Mesenchymal stem cell (in vitro differentiated cells and primary cell): ENCODE results near the gene LRRC66.

Experiments
- DNase-seq: peaks from one replicate; pipeline ENCODE4 v3.0.0-alpha.2; 2013
- H2AFZ ChIP-seq: one replicate; pipeline ENCODE4 v1.6.1; 2013; ENCODE audit warnings: low read depth, mild to moderate bottlenecking, control low read depth, inconsistent platforms, low read length, moderate library complexity
- H2AK5ac ChIP-seq: 2 replicates; pipeline ENCODE4 v1.6.1; 2013; ENCODE audit warnings: low read length, moderate library complexity, mild to moderate bottlenecking, inconsistent platforms; ENCODE audit not compliant: severe bottlenecking
- H2BK120ac ChIP-seq: one replicate; pipeline ENCODE4 v1.6.1; 2013; ENCODE audit warnings: low read depth, mild to moderate bottlenecking, inconsistent platforms, low read length, moderate library complexity
- H2BK12ac ChIP-seq, 2 experiments: one replicate each; pipeline ENCODE4 v1.6.1; 2013; ENCODE audit warnings: inconsistent platforms in 2 of 2, low read length in 2 of 2, mild to moderate bottlenecking in 2 of 2, moderate library complexity in 2 of 2, control low read depth in 1 of 2
- H2BK15ac ChIP-seq: one replicate; pipeline ENCODE4 v1.6.1; 2013; ENCODE audit warnings: mild to moderate bottlenecking, low read depth, inconsistent platforms; ENCODE audit not compliant: poor library complexity, severe bottlenecking
- H2BK5ac ChIP-seq: 2 replicates; pipeline ENCODE4 v1.6.1; 2013; ENCODE audit warnings: low read depth, mild to moderate bottlenecking, low read length, control low read depth, inconsistent platforms; ENCODE audit not compliant: poor library complexity, severe bottlenecking
- H3K14ac ChIP-seq, 2 experiments: one replicate each; pipeline ENCODE4 v1.6.1; 2013; ENCODE audit warnings: inconsistent platforms in 2 of 2, low read length in 2 of 2, control low read depth in 1 of 2, mild to moderate bottlenecking in 1 of 2, moderate library complexity in 1 of 2
- H3K18ac ChIP-seq, 2 experiments: one replicate each; pipeline ENCODE4 v1.6.1; 2013; ENCODE audit warnings: inconsistent platforms in 2 of 2, low read length in 2 of 2, control low read depth in 1 of 2, low read depth in 1 of 2, mild to moderate bottlenecking in 1 of 2
- H3K23ac ChIP-seq, 2 experiments: one replicate each; pipeline ENCODE4 v1.6.1; 2013; ENCODE audit warnings: inconsistent platforms in 2 of 2, low read length in 2 of 2, mild to moderate bottlenecking in 2 of 2, moderate library complexity in 2 of 2, control low read depth in 1 of 2
- H3K27ac ChIP-seq: 2 replicates; pipeline ENCODE4 v1.5.1; 2013; ENCODE audit warnings: mild to moderate bottlenecking, moderate library complexity, low read length, control low read depth, inconsistent platforms; ENCODE audit not compliant: poor library complexity, severe bottlenecking
- H3K27me3 ChIP-seq, 2 experiments: 2 replicates each; pipeline versions ENCODE4 v1.6.1 to v1.7.0; 2013; ENCODE audit warnings: low read length in 2 of 2, mild to moderate bottlenecking in 2 of 2, moderate library complexity in 2 of 2, control low read depth in 1 of 2, inconsistent platforms in 1 of 2; ENCODE audit not compliant: control insufficient read depth in 1 of 2, insufficient read depth in 1 of 2
- H3K36me3 ChIP-seq, 2 experiments: 2 replicates each; pipeline versions ENCODE4 v1.6.1 to v1.7.0; 2013; ENCODE audit warnings: low read length in 2 of 2, control low read depth in 1 of 2, inconsistent platforms in 1 of 2, low read depth in 1 of 2, mild to moderate bottlenecking in 1 of 2; ENCODE audit not compliant: insufficient read depth in 2 of 2, control insufficient read depth in 1 of 2
- H3K4ac ChIP-seq, 2 experiments: one replicate each; pipeline ENCODE4 v1.6.1; 2013; ENCODE audit warnings: inconsistent platforms in 2 of 2, low read length in 2 of 2, mild to moderate bottlenecking in 2 of 2, moderate library complexity in 2 of 2, control low read depth in 1 of 2, low read depth in 1 of 2
- H3K4me1 ChIP-seq: 2 replicates; pipeline ENCODE4 v1.6.1; 2013; ENCODE audit warnings: low read depth, low read length, control low read depth; ENCODE audit not compliant: control insufficient read depth, insufficient read depth
- H3K4me2 ChIP-seq: 2 replicates; pipeline ENCODE4 v1.6.1; 2013; ENCODE audit warnings: low read length, mild to moderate bottlenecking, inconsistent platforms; ENCODE audit not compliant: poor library complexity, severe bottlenecking
- H3K4me3 ChIP-seq, 2 experiments: 2 replicates each; pipeline versions ENCODE4 v1.5.1 to v1.7.0; 2013; ENCODE audit warnings: low read length in 2 of 2, mild to moderate bottlenecking in 2 of 2, control low read depth in 1 of 2, low read depth in 1 of 2; ENCODE audit not compliant: insufficient read depth in 1 of 2
- H3K79me1 ChIP-seq: replicated peaks from 2 replicates; pipeline ENCODE4 v1.6.1; 2013; ENCODE audit warnings: mild to moderate bottlenecking, control low read depth, low read length, inconsistent platforms; ENCODE audit not compliant: poor library complexity, severe bottlenecking
- H3K9ac ChIP-seq: 2 replicates; pipeline ENCODE4 v1.7.0; 2013; ENCODE audit warnings: mild to moderate bottlenecking, low read length, moderate library complexity
- H3K9me3 ChIP-seq: 2 replicates; pipeline ENCODE4 v1.7.0; 2013; ENCODE audit warnings: mild to moderate bottlenecking, low read length; ENCODE audit not compliant: control insufficient read depth
- H4K8ac ChIP-seq: one replicate; pipeline ENCODE4 v1.6.1; 2013; ENCODE audit warnings: inconsistent platforms, mild to moderate bottlenecking, low read length, moderate library complexity
- H4K91ac ChIP-seq: one replicate; pipeline ENCODE4 v1.6.1; 2013; ENCODE audit warnings: mild to moderate bottlenecking, low read length, inconsistent platforms
- WGBS: methylation state at CpG from one replicate; pipeline ENCODE4 v1.1.7; 2013; ENCODE audit warnings: mixed read lengths; 5-methylcytosine and 5-hydroxymethylcytosine counted together

The LRRC66 gene

DNA sequence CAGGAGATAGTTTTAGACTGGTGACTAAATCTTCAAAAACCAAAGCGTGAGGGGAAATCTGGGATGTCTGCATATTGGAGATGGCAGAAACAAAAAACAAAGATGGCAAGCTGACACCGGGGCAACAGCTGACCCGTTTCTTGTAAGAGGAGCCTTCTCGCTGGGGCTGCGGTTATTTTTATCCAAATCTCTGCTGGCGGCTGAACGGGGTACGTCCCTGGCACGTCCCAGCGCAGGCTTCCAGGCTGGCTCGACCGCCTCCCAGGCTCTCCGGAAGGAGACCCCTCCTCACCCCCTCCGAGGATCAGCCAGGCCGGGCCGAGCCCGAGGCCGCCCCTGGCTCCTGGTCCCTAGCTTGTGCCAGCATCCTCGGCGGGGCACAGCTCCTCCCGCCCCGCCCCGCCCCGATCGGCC, 17.5 kb upstream of the LRRC66 start:
- peaks cover 6% of the 10 kb centered on the region for H3K79me1 ChIP-seq
- peak overlapping the region; percentile 56 for H3K4me2 ChIP-seq
- no peak overlapping the region for H2AK5ac ChIP-seq
- H2BK12ac ChIP-seq = no peak overlapping the region
- no peak overlapping the region for H2BK5ac ChIP-seq
- peak overlapping the region in 1 of 2 experiments; percentile 95 for H3K4ac ChIP-seq
- peaks cover 12 to 13% of the 10 kb centered on the region in 2 experiments for H3K27me3 ChIP-seq
- peak overlapping the region; percentile 79 to 89 for H3K4me3 ChIP-seq
- peak overlapping the region; percentile 74 to 97 for H3K18ac ChIP-seq
- peak overlapping the region; percentile 89 for H3K9ac ChIP-seq
- 2% methylated on average over 12 of the region's 25 CpGs for WGBS
- no peak overlapping the region for H3K23ac ChIP-seq
- H4K91ac ChIP-seq = no peak overlapping the region
- H3K27ac ChIP-seq = no peak overlapping the region
- peak; percentile 48 for DNase-seq
- H2BK15ac ChIP-seq = no peak overlapping the region
- H3K9me3 ChIP-seq = no peaks in the 10 kb centered on the region
- peaks cover 0 to 23% of the 10 kb centered on the region in 2 experiments for H3K36me3 ChIP-seq
- H2AFZ ChIP-seq = peak overlapping the region; percentile 90
- H3K14ac ChIP-seq = peak overlapping the region; percentile 62 to 82
- H3K4me1 ChIP-seq = peaks cover 3% of the 10 kb centered on the region
- H2BK120ac ChIP-seq = peak overlapping the region; percentile 97
- peak overlapping the region; percentile 97 for H4K8ac ChIP-seq

DNA sequence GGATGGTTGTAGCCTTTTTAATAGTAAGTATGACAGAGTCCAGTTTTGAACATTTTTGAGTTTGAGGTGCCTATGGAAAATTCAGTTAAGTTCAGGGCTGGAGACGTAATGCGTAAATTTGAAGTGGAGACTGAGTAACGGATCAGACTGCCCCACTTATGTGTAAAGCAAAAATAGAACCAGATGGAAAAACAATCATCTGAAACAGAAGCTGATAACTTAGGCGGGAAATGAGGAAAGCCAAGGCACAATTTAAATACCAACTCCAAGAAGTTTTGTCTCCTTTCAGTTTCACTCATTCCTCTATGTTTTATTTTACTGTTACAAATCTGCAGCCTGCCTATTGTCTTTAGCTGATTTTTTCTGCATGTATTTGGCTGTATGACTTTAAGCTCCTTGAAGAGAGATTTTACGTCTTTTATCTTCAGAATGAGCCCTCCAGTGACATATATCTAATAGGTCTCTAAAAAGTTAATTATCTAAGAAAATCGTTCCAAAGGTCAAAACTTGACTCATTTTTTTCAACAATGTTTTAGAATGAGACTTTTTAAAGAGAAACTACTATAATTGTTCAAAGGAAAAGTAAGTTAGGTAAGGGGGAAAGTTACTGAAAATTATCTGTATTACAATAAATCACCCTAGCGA, 16.8 kb upstream of the LRRC66 start:
- no peak overlapping the region for H3K23ac ChIP-seq

DNA sequence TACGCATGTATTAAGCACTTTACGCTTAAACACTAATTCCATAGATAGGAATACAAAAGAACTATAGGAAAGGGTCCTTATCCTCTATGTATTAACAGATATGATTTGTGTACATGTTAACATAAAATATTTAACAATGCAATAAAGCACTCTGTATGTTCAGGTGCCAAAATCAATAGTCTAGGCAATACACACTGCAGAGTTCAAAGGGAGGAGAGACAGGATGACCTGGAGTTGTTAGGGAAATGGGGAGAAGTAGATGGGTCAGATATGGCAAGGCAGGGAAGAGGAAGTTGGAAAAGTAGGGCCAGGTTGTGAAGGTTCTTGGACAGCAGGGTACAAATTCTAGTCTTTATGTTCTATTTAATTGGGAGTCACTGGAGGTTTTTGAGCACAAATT, 15.0 kb upstream of the LRRC66 start:
- WGBS = no CpG with 5 or more reads among the region's 2 CpGs
- no peak overlapping the region for H3K4me2 ChIP-seq
- H3K9ac ChIP-seq = no peak overlapping the region
- H2BK5ac ChIP-seq = no peak overlapping the region
- H2AK5ac ChIP-seq = no peak overlapping the region
- no peak for DNase-seq
- H3K79me1 ChIP-seq = peaks cover 12% of the 10 kb centered on the region
- H4K8ac ChIP-seq = no peak overlapping the region
- H2BK15ac ChIP-seq = no peak overlapping the region
- H3K9me3 ChIP-seq = no peaks in the 10 kb centered on the region
- no peak overlapping the region for H3K23ac ChIP-seq
- H3K18ac ChIP-seq = no peak overlapping the region
- H3K27me3 ChIP-seq = no peaks in the 10 kb centered on the region
- H3K27ac ChIP-seq = no peak overlapping the region
- no peak overlapping the region for H2BK12ac ChIP-seq
- H4K91ac ChIP-seq = no peak overlapping the region
- no peak overlapping the region for H3K4me3 ChIP-seq
- H3K4ac ChIP-seq = no peak overlapping the region
- H3K14ac ChIP-seq = no peak overlapping the region
- H2AFZ ChIP-seq = no peak overlapping the region
- H3K4me1 ChIP-seq = peaks cover 3% of the 10 kb centered on the region
- H2BK120ac ChIP-seq = no peak overlapping the region
- H3K36me3 ChIP-seq = peaks cover 0 to 47% of the 10 kb centered on the region in 2 experiments

More for the DNA sequence above, 16.8 kb upstream of the LRRC66 start:
- no peak for DNase-seq
- peaks cover 0 to 29% of the 10 kb centered on the region in 2 experiments for H3K36me3 ChIP-seq
- no peak overlapping the region for H4K8ac ChIP-seq
- no peak overlapping the region for H2AK5ac ChIP-seq
- WGBS = 92% methylated on average over 4 of the region's 7 CpGs
- peaks cover 3% of the 10 kb centered on the region for H3K4me1 ChIP-seq
- no peak overlapping the region for H3K4ac ChIP-seq
- no peaks in the 10 kb centered on the region for H3K9me3 ChIP-seq
- no peak overlapping the region for H3K4me2 ChIP-seq
- peaks cover 6 to 8% of the 10 kb centered on the region in 2 experiments for H3K27me3 ChIP-seq
- peak overlapping the region in 1 of 2 experiments; percentile 89 for H3K4me3 ChIP-seq
- no peak overlapping the region for H2BK120ac ChIP-seq
- H3K18ac ChIP-seq = no peak overlapping the region
- H3K14ac ChIP-seq = no peak overlapping the region
- peak overlapping the region; percentile 89 for H3K9ac ChIP-seq
- no peak overlapping the region for H4K91ac ChIP-seq
- H2BK12ac ChIP-seq = no peak overlapping the region
- no peak overlapping the region for H2BK15ac ChIP-seq
- no peak overlapping the region for H3K27ac ChIP-seq
- H2BK5ac ChIP-seq = no peak overlapping the region
- peaks cover 6% of the 10 kb centered on the region for H3K79me1 ChIP-seq
- H2AFZ ChIP-seq = no peak overlapping the region

DNA sequence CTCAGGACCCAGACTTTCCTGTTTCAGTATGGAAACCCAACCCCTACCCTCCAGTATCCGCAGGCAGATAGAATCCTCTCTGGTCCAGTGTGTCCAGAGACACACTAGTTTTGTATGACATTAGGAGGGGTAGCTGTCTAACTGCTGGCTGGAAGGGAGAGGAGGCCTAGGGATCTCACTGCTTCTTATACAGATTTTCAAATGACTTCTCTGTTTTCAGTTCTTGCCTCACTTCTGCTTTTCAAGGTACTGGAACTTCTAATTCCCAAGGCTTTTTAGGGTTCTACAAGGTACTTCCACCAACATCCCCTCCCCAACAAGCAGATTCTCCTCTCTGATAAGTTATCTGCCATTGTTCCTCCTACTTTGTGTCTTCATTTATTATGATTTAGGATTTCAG, 11.8 kb upstream of the LRRC66 start:
- no peaks in the 10 kb centered on the region for H3K9me3 ChIP-seq
- WGBS = no CpG with 5 or more reads among the region's 1 CpG
- no peak overlapping the region for H3K14ac ChIP-seq
- no peak overlapping the region for H3K18ac ChIP-seq
- H3K27ac ChIP-seq = no peak overlapping the region
- no peak overlapping the region for H2BK15ac ChIP-seq
- no peak overlapping the region for H3K4me3 ChIP-seq
- H4K91ac ChIP-seq = no peak overlapping the region
- H3K9ac ChIP-seq = no peak overlapping the region
- no peak overlapping the region for H2BK5ac ChIP-seq
- H2AK5ac ChIP-seq = no peak overlapping the region
- no peak overlapping the region for H2AFZ ChIP-seq
- DNase-seq = no peak
- H3K36me3 ChIP-seq = peaks cover 0 to 72% of the 10 kb centered on the region in 2 experiments
- no peak overlapping the region for H4K8ac ChIP-seq
- no peak overlapping the region for H3K4me2 ChIP-seq
- no peak overlapping the region for H2BK120ac ChIP-seq
- H3K27me3 ChIP-seq = no peaks in the 10 kb centered on the region
- H3K79me1 ChIP-seq = peaks cover 12% of the 10 kb centered on the region
- no peak overlapping the region for H3K4ac ChIP-seq
- H3K4me1 ChIP-seq = no peaks in the 10 kb centered on the region
- H2BK12ac ChIP-seq = no peak overlapping the region
- no peak overlapping the region for H3K23ac ChIP-seq
